Astrocyte (in vitro differentiated cells and primary cell): ENCODE data around the gene GMEB2. TPM values are rescaled to one million over a fixed set of nuclear protein-coding genes. Genes with fewer than 3 reads are reported as not detected.
A peak's percentile ranks its signal among the peaks of the same experiment; 100 is the strongest.

Experiments used
- DNase-seq: peaks from one replicate; pipeline ENCODE4 v3.0.0-alpha.2; 2010; ENCODE audit warnings: low read depth
- FAIRE-seq: peaks from 2 replicates; lab custom pipeline; 2011; peaks lifted over from hg19 to GRCh38; lab: Jason Lieb, UNC
- H2AFZ ChIP-seq: 2 replicates; pipeline ENCODE4 v1.6.0; 2012; ENCODE audit warnings: low read depth, low read length, inconsistent platforms
- H3K27ac ChIP-seq: 2 replicates; pipeline ENCODE4 v1.5.1; 2011; ENCODE audit warnings: low read depth, low read length, inconsistent platforms
- H3K27me3 ChIP-seq: 2 replicates; pipeline ENCODE4 v1.6.0; 2011; ENCODE audit warnings: low read length, inconsistent platforms; ENCODE audit not compliant: insufficient read depth
- H3K36me3 ChIP-seq: 2 replicates; pipeline ENCODE4 v1.5.1; 2011; ENCODE audit warnings: low read length, inconsistent platforms; ENCODE audit not compliant: insufficient read depth
- H3K4me1 ChIP-seq: 2 replicates; pipeline ENCODE4 v1.5.1; 2011; ENCODE audit warnings: low read length, inconsistent platforms; ENCODE audit not compliant: insufficient read depth
- H3K4me2 ChIP-seq: 2 replicates; pipeline ENCODE4 v1.6.0; 2012; ENCODE audit warnings: low read length, inconsistent platforms
- H3K4me3 ChIP-seq: 2 replicates; pipeline ENCODE4 v1.5.1; 2011; ENCODE audit warnings: low read depth, mild to moderate bottlenecking, low read length, inconsistent platforms; ENCODE audit not compliant: insufficient read depth
- H3K79me2 ChIP-seq: 2 replicates; pipeline ENCODE4 v1.6.0; 2012; ENCODE audit warnings: mild to moderate bottlenecking, low read length, inconsistent platforms; ENCODE audit not compliant: insufficient read depth
- H3K9ac ChIP-seq: 2 replicates; pipeline ENCODE4 v1.6.0; 2012; ENCODE audit warnings: mild to moderate bottlenecking, low read length, inconsistent platforms
- H3K9me3 ChIP-seq: 2 replicates; pipeline ENCODE4 v1.5.1; 2012; ENCODE audit warnings: low read depth, mild to moderate bottlenecking, low read length, inconsistent platforms; ENCODE audit not compliant: insufficient read depth
- H4K20me1 ChIP-seq: 2 replicates; pipeline ENCODE4 v1.6.0; 2012; ENCODE audit warnings: low read length, inconsistent platforms; ENCODE audit not compliant: insufficient read depth
- H3K27ac Mint-ChIP-seq: one replicate; pipeline ENCODE4 v1.8.0; 2021; ENCODE audit warnings: mild to moderate bottlenecking, mixed read lengths; ENCODE audit not compliant: unreplicated experiment
- H3K27me3 Mint-ChIP-seq: one replicate; pipeline ENCODE4 v1.8.0; 2021; ENCODE audit warnings: low read depth, mixed read lengths; ENCODE audit not compliant: unreplicated experiment
- H3K36me3 Mint-ChIP-seq: one replicate; pipeline ENCODE4 v1.8.0; 2021; ENCODE audit warnings: low read depth, mixed read lengths; ENCODE audit not compliant: unreplicated experiment
- H3K4me1 Mint-ChIP-seq: one replicate; pipeline ENCODE4 v1.8.0; 2021; ENCODE audit warnings: low read depth, mixed read lengths; ENCODE audit not compliant: unreplicated experiment
- H3K4me3 Mint-ChIP-seq: one replicate; pipeline ENCODE4 v1.8.0; 2021; ENCODE audit warnings: mild to moderate bottlenecking, moderate library complexity, mixed read lengths; ENCODE audit not compliant: unreplicated experiment
- H3K9me3 Mint-ChIP-seq: one replicate; pipeline ENCODE4 v1.8.0; 2021; ENCODE audit warnings: mild to moderate bottlenecking, mixed read lengths; ENCODE audit not compliant: unreplicated experiment
- CTCF ChIP-seq: IDR thresholded peaks from 2 replicates; pipeline ENCODE4 v1.5.1; 2011; ENCODE audit warnings: low read depth, mild to moderate bottlenecking, inconsistent platforms, low read length, moderate library complexity; ENCODE audit not compliant: insufficient read depth
- EZH2 ChIP-seq: IDR thresholded peaks from 2 replicates; pipeline ENCODE4 v1.6.1; 2012; ENCODE audit warnings: mild to moderate bottlenecking, low read length, inconsistent platforms; ENCODE audit not compliant: insufficient read depth
- total RNA-seq: library from RNA; stranded (reverse); gene quantifications from 2 replicates; pipeline ENCODE4 v1.2.1, GENCODE V29; 2021

The GMEB2 gene
- total RNA-seq, 1 donor from 2014 or later = 11.7 TPM

- H3K27me3 Mint-ChIP-seq = no peaks in the 10 kb centered on the region
- H3K36me3 ChIP-seq = no peaks in the 10 kb centered on the region
- H3K27ac ChIP-seq = no peak overlapping the region
- H3K4me1 Mint-ChIP-seq = no peaks in the 10 kb centered on the region
- TF ChIP-seq EZH2 (no peak), CTCF (no peak)
- H3K4me2 ChIP-seq = no peak overlapping the region
- FAIRE-seq (no peak), DNase-seq (no peak)
- H3K27me3 ChIP-seq = no peaks in the 10 kb centered on the region
- no peak overlapping the region for H3K27ac Mint-ChIP-seq
- H3K36me3 Mint-ChIP-seq = peaks cover 5% of the 10 kb centered on the region
- no peaks in the 10 kb centered on the region for H3K9me3 ChIP-seq
- no peak overlapping the region for H3K4me3 ChIP-seq
- no peak overlapping the region for H2AFZ ChIP-seq
- no peak overlapping the region for H3K9ac ChIP-seq
- H3K4me3 Mint-ChIP-seq = no peak overlapping the region
- no peaks in the 10 kb centered on the region for H3K79me2 ChIP-seq
- H3K4me1 ChIP-seq = no peaks in the 10 kb centered on the region
- no peaks in the 10 kb centered on the region for H3K9me3 Mint-ChIP-seq
- H4K20me1 ChIP-seq = no peaks in the 10 kb centered on the region
Measured at GRCh38 chr20:63558804-63559484, 68.0 kb downstream of the GMEB2 start.

GRCh38 chr20:63557481-63557891, 69.4 kb downstream of the GMEB2 start:
- H3K79me2 ChIP-seq = no peaks in the 10 kb centered on the region
- H3K36me3 ChIP-seq = no peaks in the 10 kb centered on the region
- peaks cover 5% of the 10 kb centered on the region for H3K36me3 Mint-ChIP-seq
- H3K4me1 ChIP-seq = no peaks in the 10 kb centered on the region
- H3K9me3 Mint-ChIP-seq = no peaks in the 10 kb centered on the region
- no peak overlapping the region for H3K27ac ChIP-seq
- H3K27ac Mint-ChIP-seq = no peak overlapping the region
- H3K27me3 ChIP-seq = no peaks in the 10 kb centered on the region
- H3K4me3 Mint-ChIP-seq = no peak overlapping the region
- no peak for TF ChIP-seq CTCF
- TF ChIP-seq EZH2 = no peak
- DNase-seq = no peak
- H3K9ac ChIP-seq = no peak overlapping the region
- no peaks in the 10 kb centered on the region for H3K4me1 Mint-ChIP-seq
- H3K4me3 ChIP-seq = no peak overlapping the region
- no peak overlapping the region for H3K4me2 ChIP-seq
- FAIRE-seq = no peak
- no peaks in the 10 kb centered on the region for H3K27me3 Mint-ChIP-seq
- H2AFZ ChIP-seq = no peak overlapping the region
- H4K20me1 ChIP-seq = no peaks in the 10 kb centered on the region
- H3K9me3 ChIP-seq = no peaks in the 10 kb centered on the region

- H3K4me1 Mint-ChIP-seq = no peaks in the 10 kb centered on the region
- Histone ChIP-seq H3K27ac (no peak overlapping the region), H3K4me2 (no peak overlapping the region), H2AFZ (no peak overlapping the region), H3K9ac (no peak overlapping the region), H3K4me1 (no peaks in the 10 kb centered on the region), H3K9me3 (no peaks in the 10 kb centered on the region), H4K20me1 (no peaks in the 10 kb centered on the region), H3K27me3 (no peaks in the 10 kb centered on the region), H3K4me3 (no peak overlapping the region), H3K79me2 (no peaks in the 10 kb centered on the region), H3K36me3 (no peaks in the 10 kb centered on the region)
- no peaks in the 10 kb centered on the region for H3K27me3 Mint-ChIP-seq
- H3K9me3 Mint-ChIP-seq = no peaks in the 10 kb centered on the region
- TF ChIP-seq EZH2 = no peak
- no peak for TF ChIP-seq CTCF
- no peak for DNase-seq
- H3K27ac Mint-ChIP-seq = peak overlapping the region; percentile 47
- no peak overlapping the region for H3K4me3 Mint-ChIP-seq
- H3K36me3 Mint-ChIP-seq = peaks cover 5% of the 10 kb centered on the region
- no peak for FAIRE-seq
Measured at GRCh38 chr20:63556873-63557478, 69.9 kb downstream of the GMEB2 start.
